HG03354 (cell line): Measurements from ENCODE around the gene SLC1A2.

ENCODE experiments used
- ATAC-seq: cut with Tn5 transposase; IDR thresholded peaks from one replicate; pipeline ENCODE4 v1.9.1; 2021; ENCODE audit warnings: mild to moderate bottlenecking; ENCODE audit not compliant: unreplicated experiment, poor library complexity, severe bottlenecking

Gene SLC1A2

GRCh38 chr11:35381709-35382322 lies 37.5 kb downstream of the SLC1A2 start:
- ATAC-seq: no peak

- ATAC-seq: no peak
Observed at GRCh38 chr11:35380603-35381002, 38.8 kb downstream of the SLC1A2 start.

GRCh38 chr11:35377262-35377661 lies 42.1 kb downstream of the SLC1A2 start:
- no peak for ATAC-seq

- ATAC-seq: no peak
Observed at GRCh38 chr11:35376613-35377012, 42.7 kb downstream of the SLC1A2 start.

- no peak for ATAC-seq
Observed at GRCh38 chr11:35376118-35376510, 43.2 kb downstream of the SLC1A2 start.

GRCh38 chr11:35375332-35376117 lies 43.8 kb downstream of the SLC1A2 start:
- no peak for ATAC-seq

GRCh38 chr11:35373284-35373933 lies 45.9 kb downstream of the SLC1A2 start:
- ATAC-seq: no peak

- no peak for ATAC-seq
Observed at GRCh38 chr11:35372565-35373283, 46.6 kb downstream of the SLC1A2 start.

GRCh38 chr11:35367491-35367890 lies 51.9 kb downstream of the SLC1A2 start:
- no peak for ATAC-seq

- ATAC-seq: no peak
Observed at GRCh38 chr11:35366798-35367197, 52.6 kb downstream of the SLC1A2 start.

- no peak for ATAC-seq
Observed at GRCh38 chr11:35365961-35366360, 53.4 kb downstream of the SLC1A2 start.

GRCh38 chr11:35365395-35365794 lies 54.0 kb downstream of the SLC1A2 start:
- no peak for ATAC-seq

- no peak for ATAC-seq
Observed at GRCh38 chr11:35363854-35364780, 55.2 kb downstream of the SLC1A2 start.

GRCh38 chr11:35363246-35363801 lies 56.0 kb downstream of the SLC1A2 start:
- no peak for ATAC-seq

- no peak for ATAC-seq
Observed at GRCh38 chr11:35362521-35362980, 56.8 kb downstream of the SLC1A2 start.

GRCh38 chr11:35360055-35360530 lies 59.3 kb downstream of the SLC1A2 start:
- no peak for ATAC-seq

GRCh38 chr11:35359321-35360054 lies 59.9 kb downstream of the SLC1A2 start:
- ATAC-seq: no peak

GRCh38 chr11:35358391-35358790 lies 61.0 kb downstream of the SLC1A2 start:
- ATAC-seq: no peak
